HG03139 (cell line): ENCODE data around the gene ATF4.

ENCODE experiments used
- ATAC-seq: cut with Tn5 transposase; IDR thresholded peaks from one replicate; pipeline ENCODE4 v1.9.1; 2021; ENCODE audit not compliant: unreplicated experiment

Gene ATF4

GRCh38 chr22:39520226-39521105 is at the start of gene ATF4:
Gene ATF4 (plus strand): TSS chr22:39520562. CDS start chr22:39521446, 884 bp downstream.
- peak; percentile 48 for ATAC-seq

GRCh38 chr22:39471381-39472141 is 48.8 kb upstream of the ATF4 start:
- ATAC-seq: peak; percentile 61

- ATAC-seq: no peak
Observed at GRCh38 chr22:39472570-39473556, 47.5 kb upstream of the ATF4 start.

GRCh38 chr22:39473851-39474250 is 46.5 kb upstream of the ATF4 start:
- no peak for ATAC-seq

GRCh38 chr22:39474351-39475111 is 45.8 kb upstream of the ATF4 start:
- ATAC-seq: no peak

GRCh38 chr22:39475337-39475736 is 45.0 kb upstream of the ATF4 start:
- ATAC-seq: no peak

- no peak for ATAC-seq
Observed at GRCh38 chr22:39475902-39476301, 44.5 kb upstream of the ATF4 start.

- no peak for ATAC-seq
Observed at GRCh38 chr22:39476664-39477063, 43.7 kb upstream of the ATF4 start.

GRCh38 chr22:39477542-39477941 is 42.8 kb upstream of the ATF4 start:
- ATAC-seq: no peak

GRCh38 chr22:39478441-39478850 is 41.9 kb upstream of the ATF4 start:
- no peak for ATAC-seq

- ATAC-seq: no peak
Observed at GRCh38 chr22:39479254-39479653, 41.1 kb upstream of the ATF4 start.

GRCh38 chr22:39480557-39480956 is 39.8 kb upstream of the ATF4 start:
- ATAC-seq: no peak

- no peak for ATAC-seq
Observed at GRCh38 chr22:39481054-39481453, 39.3 kb upstream of the ATF4 start.

- ATAC-seq: no peak
Observed at GRCh38 chr22:39481595-39481994, 38.8 kb upstream of the ATF4 start.

GRCh38 chr22:39482768-39483167 is 37.6 kb upstream of the ATF4 start:
- no peak for ATAC-seq

- ATAC-seq: no peak
Observed at GRCh38 chr22:39486951-39487825, 33.2 kb upstream of the ATF4 start.

- no peak for ATAC-seq
Observed at GRCh38 chr22:39487826-39488520, 32.4 kb upstream of the ATF4 start.

- ATAC-seq: no peak
Observed at GRCh38 chr22:39488563-39489083, 31.7 kb upstream of the ATF4 start.
